Neural cell (in vitro differentiated cells): Measurements from ENCODE around the gene STX18.

Experiments
- EZH2 ChIP-seq: fragments of 200-600, 300-800 bp; shearing (Covaris generic), sonication (generic); IDR thresholded peaks from 2 replicates; pipeline ENCODE4 v1.6.1; 2014; ENCODE audit warnings: antibody characterized with exemption, low read length, borderline replicate concordance, mild to moderate bottlenecking; ENCODE audit not compliant: insufficient read depth, poor library complexity, severe bottlenecking
- POLR2AphosphoS5 ChIP-seq: IDR thresholded peaks from 2 replicates; pipeline ENCODE4 v1.6.1; 2012
- TF ChIP-seq, protein P1 (sequence below): fragments of 450-650 bp; IDR thresholded peaks from 2 replicates; pipeline ENCODE4 v1.5.1; 2014; ENCODE audit warnings: antibody characterized with exemption, mild to moderate bottlenecking, moderate library complexity; ENCODE audit not compliant: poor library complexity, severe bottlenecking
- TF ChIP-seq, protein P2 (sequence below): IDR thresholded peaks from 2 replicates; pipeline ENCODE4 v1.6.1; 2012; ENCODE audit warnings: borderline replicate concordance

DNA sequence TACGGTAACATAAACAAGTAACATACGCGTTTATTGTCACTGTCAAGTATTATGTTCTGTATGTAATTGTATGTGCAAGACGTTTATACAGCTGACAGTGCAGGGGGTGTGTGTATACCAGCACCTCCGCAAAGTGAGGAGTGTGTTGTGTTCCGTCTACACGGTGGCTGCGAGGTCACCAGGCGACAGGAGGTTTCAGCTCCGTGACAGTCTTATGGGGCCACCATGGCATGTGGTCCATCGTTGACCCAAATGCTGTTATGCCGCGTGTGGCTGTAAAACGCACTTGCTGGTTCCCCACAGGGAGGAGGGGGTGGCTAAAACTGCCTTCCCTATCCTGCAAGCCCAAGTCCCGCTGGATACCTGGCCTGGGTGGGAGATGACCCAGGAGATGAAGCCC lies 129.9 kb downstream of the STX18 start:
- TF ChIP-seq EZH2: no peak
- TF ChIP-seq, protein P1, sequence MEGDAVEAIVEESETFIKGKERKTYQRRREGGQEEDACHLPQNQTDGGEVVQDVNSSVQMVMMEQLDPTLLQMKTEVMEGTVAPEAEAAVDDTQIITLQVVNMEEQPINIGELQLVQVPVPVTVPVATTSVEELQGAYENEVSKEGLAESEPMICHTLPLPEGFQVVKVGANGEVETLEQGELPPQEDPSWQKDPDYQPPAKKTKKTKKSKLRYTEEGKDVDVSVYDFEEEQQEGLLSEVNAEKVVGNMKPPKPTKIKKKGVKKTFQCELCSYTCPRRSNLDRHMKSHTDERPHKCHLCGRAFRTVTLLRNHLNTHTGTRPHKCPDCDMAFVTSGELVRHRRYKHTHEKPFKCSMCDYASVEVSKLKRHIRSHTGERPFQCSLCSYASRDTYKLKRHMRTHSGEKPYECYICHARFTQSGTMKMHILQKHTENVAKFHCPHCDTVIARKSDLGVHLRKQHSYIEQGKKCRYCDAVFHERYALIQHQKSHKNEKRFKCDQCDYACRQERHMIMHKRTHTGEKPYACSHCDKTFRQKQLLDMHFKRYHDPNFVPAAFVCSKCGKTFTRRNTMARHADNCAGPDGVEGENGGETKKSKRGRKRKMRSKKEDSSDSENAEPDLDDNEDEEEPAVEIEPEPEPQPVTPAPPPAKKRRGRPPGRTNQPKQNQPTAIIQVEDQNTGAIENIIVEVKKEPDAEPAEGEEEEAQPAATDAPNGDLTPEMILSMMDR: no peak
- no peak for TF ChIP-seq POLR2AphosphoS5
- TF ChIP-seq, protein P2, sequence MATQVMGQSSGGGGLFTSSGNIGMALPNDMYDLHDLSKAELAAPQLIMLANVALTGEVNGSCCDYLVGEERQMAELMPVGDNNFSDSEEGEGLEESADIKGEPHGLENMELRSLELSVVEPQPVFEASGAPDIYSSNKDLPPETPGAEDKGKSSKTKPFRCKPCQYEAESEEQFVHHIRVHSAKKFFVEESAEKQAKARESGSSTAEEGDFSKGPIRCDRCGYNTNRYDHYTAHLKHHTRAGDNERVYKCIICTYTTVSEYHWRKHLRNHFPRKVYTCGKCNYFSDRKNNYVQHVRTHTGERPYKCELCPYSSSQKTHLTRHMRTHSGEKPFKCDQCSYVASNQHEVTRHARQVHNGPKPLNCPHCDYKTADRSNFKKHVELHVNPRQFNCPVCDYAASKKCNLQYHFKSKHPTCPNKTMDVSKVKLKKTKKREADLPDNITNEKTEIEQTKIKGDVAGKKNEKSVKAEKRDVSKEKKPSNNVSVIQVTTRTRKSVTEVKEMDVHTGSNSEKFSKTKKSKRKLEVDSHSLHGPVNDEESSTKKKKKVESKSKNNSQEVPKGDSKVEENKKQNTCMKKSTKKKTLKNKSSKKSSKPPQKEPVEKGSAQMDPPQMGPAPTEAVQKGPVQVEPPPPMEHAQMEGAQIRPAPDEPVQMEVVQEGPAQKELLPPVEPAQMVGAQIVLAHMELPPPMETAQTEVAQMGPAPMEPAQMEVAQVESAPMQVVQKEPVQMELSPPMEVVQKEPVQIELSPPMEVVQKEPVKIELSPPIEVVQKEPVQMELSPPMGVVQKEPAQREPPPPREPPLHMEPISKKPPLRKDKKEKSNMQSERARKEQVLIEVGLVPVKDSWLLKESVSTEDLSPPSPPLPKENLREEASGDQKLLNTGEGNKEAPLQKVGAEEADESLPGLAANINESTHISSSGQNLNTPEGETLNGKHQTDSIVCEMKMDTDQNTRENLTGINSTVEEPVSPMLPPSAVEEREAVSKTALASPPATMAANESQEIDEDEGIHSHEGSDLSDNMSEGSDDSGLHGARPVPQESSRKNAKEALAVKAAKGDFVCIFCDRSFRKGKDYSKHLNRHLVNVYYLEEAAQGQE: no peak
